ENCODE data around the gene OR7D2.
"Not testable (repeated sequence)": the region's sequence is repeated elsewhere in the genome, so short reads cannot be mapped to it uniquely, and the experiment has no call there.

OR7D2 gene

GRCh38 chr19:9178901-9179300 lies at the start of gene OR7D2:
OR7D2 (plus strand) TSS chr19:9178979; CDS start chr19:9185782, 6,803 bp downstream.
- DNase-seq: no peak

DNA sequence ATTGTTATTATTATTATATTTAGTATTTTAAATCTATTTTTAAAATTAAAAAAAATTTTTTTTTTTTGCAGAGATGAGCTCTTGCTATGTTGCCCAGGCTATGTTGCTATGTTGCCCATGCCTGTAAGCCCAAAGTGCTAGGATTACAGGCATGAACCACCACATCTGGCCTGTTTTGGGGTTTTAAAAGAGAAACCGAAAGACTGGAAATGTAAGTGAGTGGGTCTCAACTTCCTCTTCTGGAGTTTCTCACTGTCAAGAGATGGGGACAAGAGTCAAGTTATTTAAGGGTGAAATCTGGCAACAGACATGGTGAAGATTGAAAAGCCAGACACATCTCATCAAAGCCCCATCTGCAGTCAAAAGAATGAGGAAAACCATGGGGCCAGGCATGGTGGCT lies 47.8 kb upstream of the OR7D2 start:
- DNase-seq: no peak

GRCh38 chr19:9132422-9132821 lies 46.4 kb upstream of the OR7D2 start:
- no peak for DNase-seq

DNA sequence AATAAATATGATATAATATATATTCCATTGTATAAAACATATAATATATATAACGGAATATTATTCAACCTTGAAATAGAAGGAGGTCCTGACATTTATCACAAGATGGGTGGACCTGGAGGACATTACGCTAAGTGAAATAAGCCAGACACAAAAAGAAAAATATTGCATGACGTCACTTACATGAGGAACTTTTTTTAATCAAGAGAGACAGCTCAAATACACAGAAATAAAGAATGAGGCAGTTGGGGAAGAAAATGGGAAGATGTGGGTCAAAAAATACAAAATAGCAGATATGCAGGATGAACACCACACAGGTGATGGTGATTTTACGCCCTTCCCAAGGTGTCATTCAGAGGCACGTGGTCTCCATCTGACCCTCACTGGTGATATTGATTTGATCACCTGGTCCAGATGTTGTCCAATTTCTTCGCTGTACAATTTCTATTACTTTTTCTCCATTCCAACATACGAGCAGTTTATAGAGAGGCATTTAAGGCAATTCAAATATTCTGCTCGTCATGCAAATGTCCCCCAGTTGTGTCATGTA lies 39.1 kb upstream of the OR7D2 start:
- no peak for DNase-seq

DNA sequence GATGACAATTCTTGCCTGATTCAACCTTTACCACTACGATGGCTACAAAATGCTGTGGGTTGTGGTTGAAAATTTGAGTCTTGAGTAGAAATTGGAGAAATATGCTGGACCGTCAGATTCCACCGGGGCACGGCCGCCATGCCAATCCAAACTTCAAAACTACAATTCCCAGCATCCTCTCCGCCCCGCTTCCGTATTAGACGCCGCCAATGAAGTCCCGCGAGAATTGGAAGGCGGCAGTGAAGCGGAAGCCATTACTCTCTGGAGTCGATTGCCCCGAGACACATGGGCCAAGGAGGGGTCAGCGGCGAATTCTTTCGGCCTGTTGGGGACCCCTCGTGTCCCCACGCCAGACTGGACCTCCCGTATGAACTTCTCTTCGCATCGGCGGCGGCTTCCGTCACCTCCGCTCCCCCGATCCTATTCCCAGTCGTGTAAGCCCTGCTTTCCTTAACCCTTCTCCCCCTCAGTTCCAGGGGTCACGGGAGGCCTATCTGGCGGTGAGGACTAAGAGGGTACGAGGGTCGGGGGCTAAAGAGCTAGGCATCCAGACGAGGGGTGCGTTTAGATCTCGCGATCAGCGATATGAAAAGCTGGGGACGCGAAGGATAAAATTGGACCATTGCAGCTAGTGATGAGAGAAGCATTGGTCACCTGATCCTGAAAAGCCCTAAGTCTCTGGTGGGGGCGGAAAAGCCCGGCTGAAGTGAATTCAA lies 38.5 kb upstream of the OR7D2 start, which contains the start of gene ZNF317:
Gene ZNF317 (plus strand): TSS at position 239 of the 716 bp plus-strand sequence. CDS start 15,620 bp downstream, outside the sequence.
- peak; percentile 86 for DNase-seq

GRCh38 chr19:9144920-9145319 lies 33.9 kb upstream of the OR7D2 start:
- DNase-seq: no peak

DNA sequence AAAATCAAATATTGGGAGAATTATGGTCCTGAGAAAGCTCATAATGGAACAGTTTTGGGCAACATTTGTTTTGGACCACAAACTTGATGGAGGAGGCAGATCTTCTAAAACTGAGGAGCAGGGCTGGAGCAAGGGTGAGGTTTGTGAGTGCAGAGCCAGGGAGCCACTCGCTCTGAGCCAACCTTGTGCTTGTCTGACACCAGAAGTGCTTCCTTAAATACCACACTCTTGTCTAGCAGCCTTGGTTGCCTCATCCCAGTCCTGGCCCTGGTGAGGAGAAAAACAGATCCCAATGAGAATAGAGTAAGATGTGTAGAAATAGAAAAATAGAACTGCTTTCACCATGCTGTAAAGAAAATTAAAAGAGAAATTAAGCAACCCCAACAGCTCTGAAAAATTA lies 31.9 kb upstream of the OR7D2 start:
- DNase-seq: no peak

DNA sequence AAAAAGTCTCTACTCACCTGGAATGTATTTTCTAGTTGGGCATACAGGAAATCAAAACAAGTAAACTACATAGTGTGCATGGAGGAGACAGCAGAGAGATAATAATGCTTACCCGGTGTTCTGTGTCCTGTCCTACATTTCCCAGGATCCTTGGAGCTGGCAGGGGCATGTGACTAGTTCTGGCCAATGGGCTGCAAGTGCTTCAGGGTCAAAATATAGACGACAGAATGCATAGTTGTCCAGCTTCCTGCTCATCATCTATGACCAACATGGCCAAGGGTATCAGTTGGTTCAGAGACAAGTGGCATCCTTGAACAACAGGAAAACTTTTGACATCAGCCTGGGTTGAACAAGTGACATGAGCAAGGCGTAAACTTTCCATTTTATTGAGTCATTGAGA lies 30.1 kb upstream of the OR7D2 start:
- no peak for DNase-seq

GRCh38 chr19:9149997-9150396 lies 28.8 kb upstream of the OR7D2 start:
- DNase-seq: no peak

DNA sequence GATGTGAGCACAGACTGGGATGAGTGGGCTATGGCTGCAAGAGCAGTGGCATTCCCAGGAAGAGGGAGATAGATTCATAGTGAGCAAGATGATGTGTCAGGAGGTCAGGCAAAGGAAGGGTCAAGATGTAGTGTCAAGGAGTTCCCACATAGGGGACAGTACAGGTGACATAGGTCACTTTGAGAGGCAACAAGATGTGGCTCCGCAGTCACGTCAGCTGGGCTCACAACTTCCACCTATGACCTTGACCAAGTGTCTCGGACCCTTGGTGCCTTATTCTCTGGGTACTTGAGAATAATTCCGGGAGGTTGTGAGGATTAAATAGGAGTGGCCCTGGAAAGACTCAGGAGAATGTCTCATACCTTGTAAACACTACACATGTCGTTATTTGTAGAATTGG lies 28.1 kb upstream of the OR7D2 start:
- no peak for DNase-seq

DNA sequence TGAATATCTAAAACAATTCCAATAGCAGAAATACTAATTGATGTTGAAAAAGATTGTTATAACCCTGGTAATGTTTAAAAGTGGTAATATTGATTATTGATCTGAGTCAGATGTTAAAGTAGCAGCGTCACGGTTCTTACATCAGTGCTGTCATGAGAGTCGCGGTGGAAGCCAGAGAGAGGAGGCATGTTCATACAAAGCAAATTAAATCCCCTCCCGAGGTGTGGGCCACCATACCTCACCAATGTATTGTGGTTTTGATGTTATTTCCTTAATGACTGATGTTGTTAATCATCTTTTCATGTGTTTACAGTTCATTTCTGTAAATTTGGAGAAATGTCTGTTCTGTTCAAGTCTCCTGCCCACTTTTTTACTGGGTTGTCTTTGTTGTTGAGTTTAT lies 27.4 kb upstream of the OR7D2 start:
- DNase-seq: no peak

GRCh38 chr19:9155591-9155990 lies 23.2 kb upstream of the OR7D2 start:
- DNase-seq: no peak

DNA sequence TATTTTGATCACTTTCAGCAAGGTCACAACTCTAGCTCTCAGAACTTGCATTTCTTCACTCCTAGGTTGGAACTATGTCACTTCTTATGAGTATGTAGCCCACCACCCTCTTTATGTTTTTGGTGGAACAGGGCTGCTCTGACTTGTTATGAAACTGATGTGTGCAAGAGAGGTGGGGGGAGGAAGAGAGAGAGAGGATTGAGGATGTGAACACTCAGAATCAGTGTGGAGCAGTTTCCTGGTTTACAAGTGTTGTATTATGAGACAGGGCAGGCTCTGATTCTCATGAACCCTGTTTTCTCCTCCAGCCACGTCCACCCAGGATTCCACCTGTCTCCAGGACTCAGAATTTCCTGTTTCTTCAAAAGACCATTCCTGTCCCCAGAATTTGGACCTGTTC lies 22.5 kb upstream of the OR7D2 start:
- no peak for DNase-seq

GRCh38 chr19:9159891-9160290 lies 18.9 kb upstream of the OR7D2 start:
- DNase-seq: no peak

DNA sequence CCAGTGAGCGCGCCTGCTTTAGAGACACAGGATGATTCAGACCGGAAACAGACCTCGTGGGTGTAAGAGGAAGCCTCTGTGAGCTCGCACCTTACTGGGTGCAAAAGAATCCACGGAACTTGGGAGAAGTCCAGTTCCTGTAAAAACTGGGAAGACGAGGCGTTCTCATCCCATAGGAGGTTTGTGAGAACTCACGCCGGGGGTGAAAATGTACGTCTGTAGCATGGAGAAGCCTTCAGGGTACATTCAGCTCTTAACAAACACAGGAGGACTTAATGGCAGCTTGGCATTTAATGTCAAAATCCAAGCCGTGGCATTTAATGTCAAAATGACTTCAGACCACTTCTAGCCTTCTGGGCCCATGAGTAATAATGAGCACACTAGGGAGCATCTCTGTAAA lies 17.4 kb upstream of the OR7D2 start:
- DNase-seq: no peak

GRCh38 chr19:9165261-9165660 lies 13.5 kb upstream of the OR7D2 start:
- DNase-seq: no peak

- DNase-seq: no peak
Measured at GRCh38 chr19:9166846-9167245, 11.9 kb upstream of the OR7D2 start.

- no peak for DNase-seq
Measured at GRCh38 chr19:9171393-9171991, 7.3 kb upstream of the OR7D2 start.

- no peak for DNase-seq
Measured at GRCh38 chr19:9175326-9175725, 3.5 kb upstream of the OR7D2 start.

- no peak for DNase-seq
Measured at GRCh38 chr19:9183000-9183399, 4.2 kb downstream of the OR7D2 start.

- DNase-seq: no peak
Measured at GRCh38 chr19:9187191-9187590, 8.4 kb downstream of the OR7D2 start.

- no peak for DNase-seq
Measured at GRCh38 chr19:9189535-9189934, 10.8 kb downstream of the OR7D2 start.

- not testable (repeated sequence) for DNase-seq
Measured at GRCh38 chr19:9198044-9198443, 19.3 kb downstream of the OR7D2 start.

GRCh38 chr19:9205501-9206113 lies 26.8 kb downstream of the OR7D2 start:
- DNase-seq: peak; percentile 62

All from stimulated activated CD4-positive, alpha-beta T cell treated with anti-CD3 and anti-CD28 coated beads, Interleukin-4, amount 100 ng/mL, for 1 hour (primary cell).